ENCODE results near the gene STAB2. TPM values are rescaled to one million over a fixed set of nuclear protein-coding genes. Genes with fewer than 3 reads are reported as not detected.

STAB2 gene
- total and polyA plus RNA-seq, 2 of the 4 experiments (the other 2 are of a cell fraction): not detected

- H3K18ac ChIP-seq (ENCODE audit: low read depth, low read length): no peak overlapping the region
- DNase-seq (no peak), ATAC-seq (ENCODE audit: low read depth) (no peak)
- intact Hi-C loops (cut with micrococcal nuclease) (no loop called here), dilution Hi-C loops (cut with HindIII; ENCODE audit: low sequenced_read_pairs, unreplicated experiment) (no loop called here), in situ Hi-C loops (cut with MboI; ENCODE audit: low sequenced_read_pairs) (no loop called here)
- no peak overlapping the region for H2BK120ac ChIP-seq (ENCODE audit: low read depth, low read length)
- H3K9ac ChIP-seq (ENCODE audit: low read depth, low read length): no peak overlapping the region
- H3K4me1 ChIP-seq (ENCODE audit: control insufficient read depth, insufficient read depth, low read length): no peaks in the 10 kb centered on the region
- H3K56ac ChIP-seq (ENCODE audit: extremely low read depth, insufficient read depth, low read length): no peak overlapping the region
- POLR2A ChIA-PET (ENCODE audit: unreplicated experiment): no interaction called here
- WGBS, 2 experiments (ENCODE audit: extremely low coverage in 2 of 2, insufficient read length in 1 of 2): 50% methylated on average over 2 of the region's 4 CpGs; no CpG with 5 or more reads in 1 of the 2 experiments
- no peaks in the 10 kb centered on the region for H4K20me1 ChIP-seq (ENCODE audit: insufficient read depth, low read length)
- no peaks in the 10 kb centered on the region for H3K36me3 ChIP-seq (ENCODE audit: control insufficient read depth, insufficient read depth, low read length)
- H3K14ac ChIP-seq (replicated peaks; ENCODE audit: low read depth, low read length): no peak overlapping the region
- H3K4me2 ChIP-seq (ENCODE audit: low read depth, low read length): no peak overlapping the region
- no peaks in the 10 kb centered on the region for H3K9me1 ChIP-seq (ENCODE audit: insufficient read depth, low read length)
- H3K23ac ChIP-seq (ENCODE audit: low read depth, low read length): no peak overlapping the region
- no peak overlapping the region for H2AK9ac ChIP-seq (replicated peaks; ENCODE audit: low read depth, low read length, poor library complexity)
- no peak overlapping the region for H2BK20ac ChIP-seq (ENCODE audit: low read depth, low read length)
- no peak overlapping the region for H3K4ac ChIP-seq (ENCODE audit: low read depth, low read length)
- no peak overlapping the region for H4K5ac ChIP-seq (ENCODE audit: low read depth, low read length)
- H3K9me3 ChIP-seq (ENCODE audit: control insufficient read depth, insufficient read depth, low read length): no peaks in the 10 kb centered on the region; the same call in 1 of the 2 replicates
- no peak overlapping the region for H2BK15ac ChIP-seq (ENCODE audit: low read depth, low read length)
- no peak overlapping the region for H3K27ac ChIP-seq (ENCODE audit: insufficient read depth, low read length)
- H3K79me1 ChIP-seq (ENCODE audit: low read depth in 1 of 2, low read length in 2 of 2): no peaks in the 10 kb centered on the region
- H2AK5ac ChIP-seq (ENCODE audit: low read depth, low read length): no peak overlapping the region
- CTCF ChIA-PET: no interaction called here
- H2AFZ ChIP-seq (replicated peaks; ENCODE audit: low read length, poor library complexity): no peak overlapping the region
- no TSS peak for BruUV-seq (replicated peaks)
- H4K8ac ChIP-seq (ENCODE audit: low read depth in 2 of 2, low read length in 2 of 2): no peak overlapping the region
- TF ChIP-seq, protein P1, sequence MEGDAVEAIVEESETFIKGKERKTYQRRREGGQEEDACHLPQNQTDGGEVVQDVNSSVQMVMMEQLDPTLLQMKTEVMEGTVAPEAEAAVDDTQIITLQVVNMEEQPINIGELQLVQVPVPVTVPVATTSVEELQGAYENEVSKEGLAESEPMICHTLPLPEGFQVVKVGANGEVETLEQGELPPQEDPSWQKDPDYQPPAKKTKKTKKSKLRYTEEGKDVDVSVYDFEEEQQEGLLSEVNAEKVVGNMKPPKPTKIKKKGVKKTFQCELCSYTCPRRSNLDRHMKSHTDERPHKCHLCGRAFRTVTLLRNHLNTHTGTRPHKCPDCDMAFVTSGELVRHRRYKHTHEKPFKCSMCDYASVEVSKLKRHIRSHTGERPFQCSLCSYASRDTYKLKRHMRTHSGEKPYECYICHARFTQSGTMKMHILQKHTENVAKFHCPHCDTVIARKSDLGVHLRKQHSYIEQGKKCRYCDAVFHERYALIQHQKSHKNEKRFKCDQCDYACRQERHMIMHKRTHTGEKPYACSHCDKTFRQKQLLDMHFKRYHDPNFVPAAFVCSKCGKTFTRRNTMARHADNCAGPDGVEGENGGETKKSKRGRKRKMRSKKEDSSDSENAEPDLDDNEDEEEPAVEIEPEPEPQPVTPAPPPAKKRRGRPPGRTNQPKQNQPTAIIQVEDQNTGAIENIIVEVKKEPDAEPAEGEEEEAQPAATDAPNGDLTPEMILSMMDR (conservative IDR thresholded peaks at IDR 0.05; ENCODE audit: low read depth, low read length): no peak
- H3K27me3 ChIP-seq (ENCODE audit: control insufficient read depth, insufficient read depth, low read length): no peaks in the 10 kb centered on the region
- no peak overlapping the region for H2BK5ac ChIP-seq (ENCODE audit: low read depth, low read length, poor library complexity, severe bottlenecking)
- H4K91ac ChIP-seq (ENCODE audit: insufficient read depth, low read depth, low read length): no peak overlapping the region
- no peak overlapping the region for H3K4me3 ChIP-seq (ENCODE audit: insufficient read depth, low read depth, low read length)
These were observed 48.3 kb downstream of the STAB2 start for GRCh38 chr12:103635419-103635818.
